HG03196 (cell line): Measurements from ENCODE around the gene PJVK.

ENCODE experiments used
- ATAC-seq: cut with Tn5 transposase; IDR thresholded peaks from one replicate; pipeline ENCODE4 v1.9.1; 2021; ENCODE audit not compliant: unreplicated experiment

The PJVK gene

DNA sequence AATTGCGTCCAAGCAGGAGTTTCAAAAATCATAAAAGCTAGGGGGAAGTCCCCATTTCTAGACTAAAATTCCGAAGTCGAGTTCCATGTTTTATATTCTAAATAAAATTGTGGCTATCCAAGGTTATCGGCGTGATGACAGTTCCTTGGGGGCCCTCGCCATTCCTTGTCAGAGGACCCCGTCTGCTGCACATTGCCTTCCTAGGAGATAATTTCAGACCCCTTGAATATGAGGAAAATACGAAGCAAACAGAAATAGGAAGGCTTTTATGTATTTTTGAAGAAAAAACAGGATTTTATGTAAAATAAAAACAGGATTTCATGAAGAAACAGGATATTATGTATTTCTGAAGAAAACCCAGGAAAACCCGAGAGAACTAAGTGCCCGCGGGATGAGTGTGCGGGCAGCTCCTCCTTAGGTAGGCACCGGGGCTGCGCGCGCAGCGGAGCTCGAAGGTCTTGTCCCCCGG lies 28.6 kb downstream of the PJVK start:
- no peak for ATAC-seq

DNA sequence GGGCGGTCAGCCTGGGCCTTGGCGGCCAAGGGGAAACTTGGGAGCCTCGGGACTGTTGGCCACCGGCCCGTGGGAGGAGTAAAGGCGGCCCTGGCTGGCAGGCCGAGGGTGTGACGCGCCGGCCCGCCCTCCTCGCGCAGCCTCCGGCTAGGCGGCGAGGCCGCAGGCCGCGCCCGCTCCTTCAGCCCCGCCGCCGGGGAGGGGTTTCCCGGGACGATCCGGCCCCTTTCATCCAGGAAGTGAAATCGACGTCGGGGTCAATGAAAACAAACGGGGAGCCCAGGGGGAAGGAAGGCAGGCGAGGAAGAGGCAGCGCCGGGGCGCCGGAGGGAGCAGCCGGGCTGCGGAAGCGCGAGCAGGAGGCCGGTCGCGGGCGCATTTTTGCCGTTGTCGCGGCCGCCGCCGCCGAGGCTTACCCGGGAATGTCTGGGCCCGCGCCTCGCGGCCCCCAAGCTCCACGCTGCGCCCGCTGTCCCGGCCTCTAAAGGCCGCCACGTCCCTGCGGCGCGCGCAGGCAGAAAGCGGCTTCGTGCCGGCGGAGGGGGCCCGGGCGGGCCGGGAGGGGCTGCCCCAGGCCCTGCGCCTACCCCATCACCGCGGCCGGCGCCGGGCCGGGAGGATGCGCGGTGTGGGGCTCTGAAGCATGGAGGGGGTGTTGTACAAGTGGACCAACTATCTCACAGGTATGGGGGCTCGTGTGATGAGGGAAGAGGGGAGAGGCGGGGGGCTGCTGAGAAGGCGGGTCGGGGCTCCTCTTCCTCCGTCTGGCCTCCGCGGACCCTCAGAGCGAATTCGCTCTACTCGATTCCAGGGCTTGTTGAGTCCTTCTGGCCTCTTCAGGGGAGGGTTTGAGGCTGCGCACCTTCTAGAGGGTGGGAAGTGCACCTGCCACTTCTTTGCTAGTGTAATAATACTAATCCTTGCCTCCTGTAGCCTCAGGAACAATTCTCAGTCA lies 29.3 kb downstream of the PJVK start, which contains the start of gene PLEKHA3:
Gene PLEKHA3 (plus strand): TSS at position 231 of the 955 bp plus-strand sequence. CDS start 413 bp downstream, at position 644.
- peak; percentile 71 for ATAC-seq

DNA sequence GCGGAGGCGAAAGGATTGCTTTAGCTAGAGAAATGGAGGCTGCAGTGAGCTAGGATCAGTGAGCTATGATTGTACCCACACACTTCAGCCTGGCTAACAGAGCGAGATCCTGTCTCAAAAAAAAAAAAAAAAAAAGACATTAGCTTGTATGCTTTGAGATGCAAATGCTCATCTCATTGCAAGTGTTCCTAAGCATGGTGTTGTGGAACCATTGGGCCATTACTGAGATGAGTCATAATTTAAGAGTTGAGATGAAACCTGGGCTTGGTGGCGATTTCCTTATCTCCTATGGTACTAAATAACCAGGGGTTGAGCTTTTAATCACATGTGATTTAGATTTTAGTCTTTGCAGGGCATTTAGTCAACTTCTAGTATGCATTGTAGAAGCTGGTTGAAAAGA lies 31.3 kb downstream of the PJVK start:
- peak; percentile 27 for ATAC-seq

DNA sequence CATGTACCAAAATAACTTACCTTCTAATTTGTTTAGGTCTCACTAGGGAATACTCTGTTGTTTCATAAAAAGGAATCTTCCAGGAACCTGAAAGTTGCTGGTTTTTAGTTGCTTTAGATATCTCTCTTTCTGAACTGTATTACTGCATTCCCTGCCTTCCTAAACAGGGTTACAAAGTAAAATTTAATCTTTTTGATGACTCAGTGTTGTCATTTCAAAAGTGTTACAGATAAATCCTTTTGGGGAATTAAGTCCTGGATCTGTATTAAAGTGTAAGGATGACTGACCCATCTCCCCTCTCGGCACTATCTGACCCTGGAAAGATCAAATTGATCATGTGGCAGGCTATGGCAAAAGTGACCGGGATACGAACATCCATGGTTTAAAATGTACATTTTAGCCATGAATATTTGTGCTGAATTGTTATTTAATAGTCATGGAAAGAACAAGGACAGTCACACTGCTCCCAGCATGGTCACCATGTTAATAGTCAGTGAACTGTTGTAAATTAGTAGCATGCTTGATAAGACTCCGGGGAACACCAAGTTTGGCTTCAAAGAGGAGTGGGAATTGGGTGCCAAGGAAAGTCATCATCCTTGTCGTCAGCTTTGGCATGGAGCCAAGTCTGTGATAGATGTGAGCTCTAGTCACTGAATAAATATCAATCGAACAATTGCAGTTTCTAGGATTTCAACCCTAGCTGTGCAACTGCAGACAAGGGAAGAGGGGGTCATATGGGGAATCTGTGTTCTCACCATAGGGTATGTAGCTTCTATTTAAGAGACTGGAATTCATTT lies 33.3 kb downstream of the PJVK start:
- ATAC-seq = no peak

DNA sequence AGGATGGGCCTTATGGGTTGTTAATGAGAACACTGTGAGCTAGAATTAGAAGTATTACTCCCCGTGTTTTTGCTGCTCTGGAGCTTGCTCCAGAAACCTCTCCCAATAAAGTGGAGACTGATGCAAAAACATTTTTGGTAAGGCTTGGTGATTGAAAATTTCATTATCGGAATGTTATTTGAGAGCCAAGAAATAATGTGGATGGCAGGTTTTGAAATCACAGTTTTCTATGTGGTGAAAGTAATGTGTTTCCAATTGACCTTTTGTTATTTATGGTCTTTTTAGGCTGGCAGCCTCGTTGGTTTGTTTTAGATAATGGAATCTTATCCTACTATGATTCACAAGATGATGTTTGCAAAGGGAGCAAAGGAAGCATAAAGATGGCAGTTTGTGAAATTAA lies 34.2 kb downstream of the PJVK start:
- no peak for ATAC-seq

DNA sequence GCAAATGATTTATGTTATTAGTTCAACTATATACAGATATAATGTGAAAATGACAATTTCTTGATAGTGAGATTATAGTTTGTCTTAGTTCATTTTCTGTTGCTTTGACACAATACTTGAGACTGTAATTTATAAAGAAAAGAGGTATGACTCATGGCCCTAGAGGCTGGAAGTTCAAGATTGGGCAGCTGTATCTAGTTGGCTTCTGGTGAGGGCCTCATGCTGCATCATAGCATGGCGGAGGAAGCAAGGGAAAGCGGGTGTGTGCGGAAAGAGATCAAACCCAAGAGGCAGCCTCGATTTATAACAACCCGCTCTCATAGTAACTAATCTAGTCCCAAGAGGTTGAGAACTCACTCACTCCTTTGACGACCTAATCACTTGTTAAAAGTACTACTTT lies 40.4 kb downstream of the PJVK start:
- no peak for ATAC-seq

DNA sequence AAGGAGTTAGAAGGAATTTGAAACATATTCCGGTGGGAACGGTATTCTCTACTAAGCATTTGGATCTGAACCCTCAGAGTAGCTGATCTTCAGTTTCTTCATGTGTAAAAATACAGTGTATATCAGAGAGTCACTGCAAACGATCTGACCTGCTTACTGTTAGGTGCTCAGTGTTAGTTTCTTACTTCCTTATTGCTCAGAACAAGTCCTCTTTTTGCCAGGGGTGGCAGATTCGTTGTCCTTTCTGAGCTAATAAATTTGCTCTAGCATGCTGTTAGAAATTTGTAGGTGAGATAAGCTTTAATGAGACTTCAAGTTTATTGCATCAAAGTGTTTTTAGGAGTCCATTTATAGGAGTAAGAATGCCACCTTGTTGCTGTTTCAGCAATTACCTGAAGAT lies 44.9 kb downstream of the PJVK start:
- ATAC-seq = no peak

DNA sequence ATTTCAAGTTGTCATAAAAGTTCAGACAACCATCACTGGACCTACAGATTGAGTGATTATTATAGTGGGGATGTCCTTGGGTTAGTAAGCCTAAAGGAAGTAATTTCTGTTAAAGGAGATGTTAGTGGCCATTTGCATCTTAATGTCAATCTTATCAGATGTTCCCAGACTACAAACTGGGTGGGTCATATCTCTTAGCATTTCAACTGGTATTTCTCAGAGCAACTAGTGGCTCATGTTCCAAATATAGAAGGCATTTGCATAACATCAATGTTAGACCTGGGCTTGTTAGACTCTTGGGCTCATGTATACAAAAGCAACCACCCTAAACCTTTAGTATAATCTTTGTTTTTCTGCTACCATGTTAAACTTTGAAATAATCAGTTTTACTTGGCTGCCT lies 47.0 kb downstream of the PJVK start:
- ATAC-seq = no peak

DNA sequence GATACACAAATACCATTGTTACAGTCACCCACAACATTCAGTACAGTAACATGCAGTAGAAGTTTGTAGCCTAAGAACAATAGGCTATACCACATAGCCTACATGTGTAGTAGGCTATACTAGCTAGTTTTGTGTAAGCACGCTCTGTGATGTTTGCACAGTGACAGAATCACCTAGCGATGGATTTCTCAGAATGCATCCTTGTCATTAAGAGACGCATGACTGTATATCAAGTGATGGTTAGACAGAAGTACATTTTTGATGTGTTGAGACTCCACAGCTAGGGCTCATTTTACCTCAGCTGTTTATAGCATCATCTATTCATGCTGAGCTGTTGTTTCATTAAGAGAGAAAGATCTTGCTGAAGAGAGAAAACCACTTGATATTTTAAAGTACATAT lies 48.5 kb downstream of the PJVK start:
- no peak for ATAC-seq

DNA sequence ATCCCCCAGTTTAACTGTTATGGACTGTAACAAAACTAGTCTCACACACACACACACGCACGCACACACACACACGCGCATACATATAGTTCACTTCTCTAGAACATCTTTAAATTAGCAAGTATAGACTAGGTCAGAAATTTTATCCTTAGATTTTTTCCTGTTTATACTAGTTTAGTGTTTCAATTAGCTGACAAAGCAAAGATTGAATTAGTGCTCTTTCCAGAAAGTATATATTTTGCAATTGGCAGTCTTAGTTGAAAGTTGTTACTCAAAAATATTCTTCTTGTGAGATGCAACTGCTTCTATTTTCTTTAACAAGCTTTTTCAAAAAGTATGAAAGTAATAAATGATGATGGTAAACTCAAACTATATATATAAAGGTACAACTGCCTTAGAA lies 51.6 kb downstream of the PJVK start:
- no peak for ATAC-seq

DNA sequence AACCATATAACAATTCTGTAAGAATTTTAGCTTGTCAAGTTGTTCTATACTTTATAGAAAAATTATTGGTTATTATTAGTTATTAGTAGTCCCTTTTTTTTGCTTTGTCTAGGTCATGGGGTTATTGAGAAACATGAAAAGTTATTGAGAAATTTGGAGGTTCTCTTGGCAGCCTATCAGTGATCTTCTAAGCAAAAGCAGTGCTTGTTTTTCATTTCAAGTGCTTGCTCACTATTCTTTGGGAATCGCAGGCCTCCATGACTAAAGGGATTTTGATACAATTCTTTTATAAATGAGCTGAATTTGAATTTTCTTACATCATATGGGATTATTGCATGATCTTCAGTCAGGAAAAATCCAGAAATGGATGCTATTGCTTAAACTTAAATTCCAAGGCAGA lies 54.9 kb downstream of the PJVK start:
- ATAC-seq = no peak

DNA sequence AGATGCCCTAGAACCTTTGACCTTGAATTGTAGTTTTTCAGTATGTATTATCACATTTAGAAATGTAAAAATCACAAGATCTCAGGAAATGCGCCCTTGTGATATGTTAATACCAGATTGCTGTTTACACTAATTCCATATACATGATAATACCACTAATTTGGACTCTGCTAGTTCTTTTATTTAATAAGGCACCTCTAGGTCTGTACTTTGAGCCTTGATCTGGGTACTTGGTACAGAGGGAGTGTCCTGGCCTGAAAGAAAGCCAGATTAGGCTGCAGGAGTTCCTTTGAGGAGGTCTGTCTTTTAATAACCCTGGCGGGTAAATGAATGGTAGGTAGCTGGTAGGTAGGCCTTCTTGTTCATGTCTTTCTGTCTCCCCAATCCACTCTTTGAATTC lies 55.3 kb downstream of the PJVK start:
- no peak for ATAC-seq

DNA sequence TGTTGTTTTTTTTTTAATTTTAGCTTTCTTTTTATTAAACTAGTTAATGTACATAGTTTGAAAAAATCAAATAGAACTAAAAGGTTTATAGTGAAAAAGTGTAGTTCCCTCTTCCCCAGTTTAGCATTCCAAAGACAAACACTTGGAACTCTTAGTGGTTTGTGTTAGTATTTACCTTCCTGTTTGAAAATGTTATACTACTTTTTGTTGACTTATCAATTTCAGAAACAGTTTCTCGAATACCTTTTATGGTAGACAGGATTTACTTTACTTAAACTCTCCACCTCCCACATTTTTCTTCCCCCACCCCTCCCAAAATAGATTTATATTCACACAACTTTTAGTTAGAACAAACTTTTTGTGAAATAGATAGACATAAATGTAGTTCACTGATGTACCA lies 55.8 kb downstream of the PJVK start:
- ATAC-seq = no peak

DNA sequence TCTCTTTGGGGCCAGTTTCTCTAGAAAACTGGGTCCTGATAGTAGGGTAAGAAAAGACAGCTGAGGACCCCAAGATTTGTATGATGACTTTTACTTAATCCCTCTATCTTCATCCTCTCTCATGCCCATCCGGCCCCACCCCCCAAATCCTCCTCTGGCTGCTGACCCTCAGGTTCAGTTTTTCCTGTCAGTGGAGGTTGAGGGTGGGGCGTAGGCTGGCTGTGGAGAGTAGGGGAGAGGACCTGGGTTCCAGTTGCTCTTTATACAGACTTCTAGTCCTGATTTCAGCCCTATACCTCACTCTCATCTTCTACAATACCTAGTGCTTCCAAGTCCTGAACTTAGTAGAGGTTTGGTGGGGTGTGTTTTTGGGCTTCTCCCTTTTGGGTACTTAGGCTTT lies 57.5 kb downstream of the PJVK start:
- ATAC-seq = no peak

DNA sequence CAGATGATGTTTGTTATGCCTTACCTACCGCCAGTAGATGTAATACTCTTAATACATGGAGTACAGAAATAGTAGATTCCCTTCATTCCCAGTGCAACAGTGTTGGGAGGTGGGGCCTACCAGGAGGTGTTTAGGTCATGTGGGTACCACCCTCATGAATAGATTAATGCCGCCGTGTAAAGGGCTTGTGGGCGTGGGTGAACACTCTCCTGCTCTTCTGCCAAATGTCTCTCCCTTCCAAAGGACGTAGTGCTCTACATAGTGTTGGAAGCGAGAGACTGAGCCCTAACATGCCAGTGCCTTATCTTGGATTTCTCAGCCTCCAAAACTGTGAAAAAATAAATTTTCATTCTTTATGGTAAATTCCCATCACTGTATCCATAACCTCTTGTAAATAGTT lies 59.2 kb downstream of the PJVK start:
- no peak for ATAC-seq
